Caco-2 (cell line): ENCODE data around the gene CLMN. TPM values are rescaled to one million over a fixed set of nuclear protein-coding genes. Genes with fewer than 3 reads are reported as not detected.

Source experiments
- BruUV-seq: library from RNA; stranded (reverse); fragments of 400-500 nt; replicated peaks from 2 replicates; lab custom pipeline; 2021; lab: Mats Ljungman, UMichigan
- CTCF ChIA-PET: fragments of 300-600 bp; sonication (Branson Sonifier 250); formaldehyde crosslinking; loops from one replicate; lab custom pipeline; 2022; ENCODE audit warnings: antibody characterized with exemption; lab: Charles Lee
- POLR2A ChIA-PET: fragments of 300-600 bp; sonication (Branson Sonifier 250); formaldehyde crosslinking; loops from one replicate; lab custom pipeline; 2022; ENCODE audit warnings: antibody characterized with exemption; lab: Charles Lee
- DNase-seq, 2 experiments: peaks; one replicate each; pipeline versions ENCODE4 v3.0.0 to v3.0.0-alpha.2; 2020 to 2022
- H3K27me3 ChIP-seq: replicated peaks from 2 replicates; pipeline ENCODE4 v1.6.0; 2011; ENCODE audit warnings: low read length; ENCODE audit not compliant: control insufficient read depth, insufficient read depth
- H3K36me3 ChIP-seq: 2 replicates; pipeline ENCODE4 v1.5.1; 2011; ENCODE audit warnings: low read length; ENCODE audit not compliant: control insufficient read depth, insufficient read depth
- H3K4me1 ChIP-seq: fragments of 250-450 bp; sonication (Bioruptor Pico); 2 replicates; pipeline ENCODE4 v1.5.1; 2020; ENCODE audit warnings: mild to moderate bottlenecking
- H3K4me3 ChIP-seq: 2 replicates; pipeline ENCODE4 v1.5.1; 2011; ENCODE audit warnings: low read depth, mild to moderate bottlenecking, control low read depth, low read length
- H3K9me3 ChIP-seq: fragments of 250-450 bp; sonication (Bioruptor Pico); 2 replicates; pipeline ENCODE4 v1.5.1; 2020; ENCODE audit warnings: mild to moderate bottlenecking, moderate library complexity
- H3K27ac Mint-ChIP-seq: one replicate; pipeline ENCODE4 v1.8.0; 2022; ENCODE audit warnings: mixed read lengths; ENCODE audit not compliant: unreplicated experiment
- H3K27me3 Mint-ChIP-seq: one replicate; pipeline ENCODE4 v1.8.0; 2022; ENCODE audit warnings: mixed read lengths; ENCODE audit not compliant: insufficient read depth, unreplicated experiment
- H3K36me3 Mint-ChIP-seq: one replicate; pipeline ENCODE4 v1.8.0; 2022; ENCODE audit warnings: mild to moderate bottlenecking, mixed read lengths; ENCODE audit not compliant: insufficient read depth, unreplicated experiment
- H3K4me1 Mint-ChIP-seq: one replicate; pipeline ENCODE4 v1.8.0; 2022; ENCODE audit warnings: low read depth, mixed read lengths; ENCODE audit not compliant: unreplicated experiment
- H3K4me3 Mint-ChIP-seq: one replicate; pipeline ENCODE4 v1.8.0; 2022; ENCODE audit warnings: mild to moderate bottlenecking, moderate library complexity, mixed read lengths; ENCODE audit not compliant: unreplicated experiment
- H3K9me3 Mint-ChIP-seq: one replicate; pipeline ENCODE4 v1.8.0; 2022; ENCODE audit warnings: mixed read lengths; ENCODE audit not compliant: unreplicated experiment
- CTCF ChIP-seq, 2 experiments: fragments of 200-600 bp in 1 of 2; IDR thresholded peaks; 1 replicate in 1 of 2; 2 replicates in 1 of 2; pipeline versions ENCODE4 v1.5.1 to v1.8.0; 2011 to 2022; ENCODE audit warnings: antibody characterized with exemption in 1 of 2, control low read depth in 1 of 2, inconsistent platforms in 1 of 2, low read depth in 1 of 2, low read length in 1 of 2, mild to moderate bottlenecking in 1 of 2, moderate library complexity in 1 of 2; ENCODE audit not compliant: insufficient read depth in 1 of 2, severe bottlenecking in 1 of 2, unreplicated experiment in 1 of 2
- intact Hi-C: fragments of 100-400 bp; cut with micrococcal nuclease; formaldehyde crosslinking; loops from one replicate; pipeline ENCODE4 v1.10.0; 2022; ENCODE audit not compliant: unreplicated experiment
- total RNA-seq: library from RNA; stranded (reverse); gene quantifications from 2 replicates; pipeline ENCODE4 v1.2.3, GENCODE V29; 2022

Gene CLMN
- total RNA-seq, 1 experiment from 2014 or later: 6.7 TPM

- Mint-ChIP-seq H3K27ac (peak overlapping the region; percentile 68), H3K27me3 (no peaks in the 10 kb centered on the region), H3K9me3 (no peaks in the 10 kb centered on the region), H3K4me3 (no peak overlapping the region), H3K36me3 (no peaks in the 10 kb centered on the region), H3K4me1 (peaks cover 8% of the 10 kb centered on the region)
- intact Hi-C loops: no loop called here
- no peak for DNase-seq
- POLR2A ChIA-PET: no interaction called here
- Histone ChIP-seq H3K9me3 (peaks cover 4% of the 10 kb centered on the region; the same call in 1 of the 2 replicates), H3K27me3 (no peaks in the 10 kb centered on the region), H3K4me1 (peaks cover 15% of the 10 kb centered on the region), H3K36me3 (no peaks in the 10 kb centered on the region), H3K4me3 (no peak overlapping the region)
- TF ChIP-seq CTCF (IDR thresholded peaks at IDR 0.05; ENCODE audit: insufficient read depth in 1 of 2, low read depth in 1 of 2, low read length in 1 of 2, severe bottlenecking in 1 of 2, unreplicated experiment in 1 of 2): no peak
- CTCF ChIA-PET: no interaction called here
- BruUV-seq: no TSS peak
Measured at GRCh38 chr14:95213774-95214173, 105.9 kb downstream of the CLMN start.

GRCh38 chr14:95211721-95212504 lies 107.8 kb downstream of the CLMN start:
- H3K4me3 Mint-ChIP-seq: peak overlapping the region; percentile 36
- intact Hi-C loops: no loop called here
- POLR2A ChIA-PET: interaction anchor here (0.6 to 0.9 kb wide), 2 partner anchors 38 to 54 kb away, joined by 3 to 4 read pairs; partner anchors contain the start of gene DICER1
- H3K27me3 Mint-ChIP-seq: no peaks in the 10 kb centered on the region
- no peaks in the 10 kb centered on the region for H3K36me3 Mint-ChIP-seq
- peak overlapping the region; percentile 83 for H3K27ac Mint-ChIP-seq
- peaks cover 15% of the 10 kb centered on the region for H3K4me1 ChIP-seq
- DNase-seq: peak in 1 of 2 experiments; percentile 20
- H3K9me3 ChIP-seq: peaks cover 4% of the 10 kb centered on the region; the same call in 1 of the 2 replicates
- H3K36me3 ChIP-seq: no peaks in the 10 kb centered on the region
- H3K9me3 Mint-ChIP-seq: no peaks in the 10 kb centered on the region
- H3K4me1 Mint-ChIP-seq: peaks cover 8% of the 10 kb centered on the region
- CTCF ChIA-PET: interaction anchor here (0.6 to 0.7 kb wide), 3 partner anchors 10 to 105 kb away, joined by 3 to 5 read pairs (median 4); no protein-coding TSS in a partner anchor
- TF ChIP-seq CTCF (IDR thresholded peaks at IDR 0.05; ENCODE audit: insufficient read depth in 1 of 2, low read depth in 1 of 2, low read length in 1 of 2, severe bottlenecking in 1 of 2, unreplicated experiment in 1 of 2): no peak
- H3K27me3 ChIP-seq: no peaks in the 10 kb centered on the region
- H3K4me3 ChIP-seq: no peak overlapping the region
- no TSS peak for BruUV-seq

- no TSS peak for BruUV-seq
- intact Hi-C loops: no loop called here
- Mint-ChIP-seq H3K36me3 (no peaks in the 10 kb centered on the region), H3K4me3 (no peak overlapping the region), H3K4me1 (peaks cover 8% of the 10 kb centered on the region), H3K27ac (no peak overlapping the region), H3K9me3 (peaks cover 4% of the 10 kb centered on the region), H3K27me3 (no peaks in the 10 kb centered on the region)
- Histone ChIP-seq H3K4me3 (no peak overlapping the region), H3K4me1 (peaks cover 15% of the 10 kb centered on the region), H3K9me3 (peaks cover 4% of the 10 kb centered on the region; the same call in 1 of the 2 replicates), H3K27me3 (no peaks in the 10 kb centered on the region), H3K36me3 (no peaks in the 10 kb centered on the region)
- ChIA-PET POLR2A (no interaction called here), CTCF (no interaction called here)
- no peak for TF ChIP-seq CTCF (IDR thresholded peaks at IDR 0.05; ENCODE audit: insufficient read depth in 1 of 2, low read depth in 1 of 2, low read length in 1 of 2, severe bottlenecking in 1 of 2, unreplicated experiment in 1 of 2)
- no peak for DNase-seq
Measured at GRCh38 chr14:95210699-95211098, 109.0 kb downstream of the CLMN start.
